HEK293 (cell line): ENCODE data around the gene XKR7.

Experiments used
- CTCF ChIA-PET: fragments of 350-600 bp; formaldehyde crosslinking; extraction: SDS; loops from one replicate; lab custom pipeline; 2021; ENCODE audit warnings: antibody characterized with exemption; lab: Yijun Ruan, JAX
- POLR2A ChIA-PET: fragments of 300-600 bp; formaldehyde crosslinking; extraction: SDS; loops from one replicate; lab custom pipeline; 2020; ENCODE audit warnings: antibody characterized with exemption, inconsistent platforms; lab: Yijun Ruan, JAX
- H3K27ac ChIP-seq: fragments of 200-500 bp; sonication (Bioruptor generic); 2 replicates; pipeline ENCODE4 v1.5.1; 2014; ENCODE audit warnings: low read depth, low read length, control low read depth, inconsistent platforms; ENCODE audit errors: extremely low read depth
- H3K36me3 ChIP-seq, 2 experiments: fragments of 200-500 bp in 1 of 2; sonication (Bioruptor generic) in 1 of 2; 1 replicate in 1 of 2; 2 replicates in 1 of 2; pipeline ENCODE4 v1.5.1; 2014 to 2017; ENCODE audit warnings: inconsistent platforms in 2 of 2, low read length in 2 of 2; ENCODE audit not compliant: control insufficient read depth in 2 of 2, insufficient read depth in 1 of 2
- H3K4me1 ChIP-seq: fragments of 200-500 bp; sonication (Bioruptor generic); 2 replicates; pipeline ENCODE4 v1.5.1; 2014; ENCODE audit warnings: mild to moderate bottlenecking, low read length, inconsistent platforms; ENCODE audit not compliant: control insufficient read depth, insufficient read depth
- H3K4me3 ChIP-seq: 2 replicates; pipeline ENCODE4 v1.5.1; 2011; ENCODE audit warnings: low read depth, mild to moderate bottlenecking, control low read depth, low read length, moderate library complexity
- H3K9me3 ChIP-seq: fragments of 200-500 bp; sonication (Bioruptor generic); 2 replicates; pipeline ENCODE4 v1.5.1; 2014; ENCODE audit warnings: low read depth, low read length, inconsistent platforms; ENCODE audit not compliant: control insufficient read depth, insufficient read depth
- GLIS2 ChIP-seq: fragments of 450-650 bp; formaldehyde crosslinking; IDR thresholded peaks from 2 replicates; pipeline ENCODE4 v1.5.1; 2016; ENCODE audit warnings: missing biosample characterization, missing genetic modification characterization
- HOXD13 ChIP-seq: sonication (generic); formaldehyde crosslinking; IDR thresholded peaks from 2 replicates; pipeline ENCODE4 v1.8.0; 2022; ENCODE audit warnings: missing genetic modification reagents, borderline replicate concordance
- PRDM10 ChIP-seq: fragments of 450-650 bp; formaldehyde crosslinking; IDR thresholded peaks from 2 replicates; pipeline ENCODE4 v1.5.1; 2016; ENCODE audit warnings: missing biosample characterization, missing genetic modification characterization
- TCF7L2 ChIP-seq: IDR thresholded peaks from 2 replicates; pipeline ENCODE4 v1.6.1; 2011; ENCODE audit warnings: low read depth, mild to moderate bottlenecking, inconsistent platforms, low read length, moderate library complexity, borderline replicate concordance
- ZBTB11 ChIP-seq: fragments of 450-650 bp; formaldehyde crosslinking; conservative IDR thresholded peaks from 2 replicates; pipeline ENCODE4 v1.5.1; 2016; ENCODE audit warnings: low read depth, missing biosample characterization, missing genetic modification characterization
- ZBTB6 ChIP-seq: fragments of 450-650 bp; formaldehyde crosslinking; IDR thresholded peaks from 2 replicates; pipeline ENCODE4 v1.5.1; 2017; ENCODE audit warnings: missing biosample characterization, missing genetic modification characterization
- ZNF146 ChIP-seq: fragments of 450-650 bp; formaldehyde crosslinking; IDR thresholded peaks from 2 replicates; pipeline ENCODE4 v1.5.1; 2016; ENCODE audit warnings: missing biosample characterization, missing genetic modification characterization
- ZNF174 ChIP-seq: fragments of 450-650 bp; formaldehyde crosslinking; IDR thresholded peaks from 2 replicates; pipeline ENCODE4 v1.5.0; 2017; ENCODE audit warnings: missing biosample characterization, mild to moderate bottlenecking, missing genetic modification characterization
- ZNF24 ChIP-seq: fragments of 450-650 bp; formaldehyde crosslinking; IDR thresholded peaks from 2 replicates; pipeline ENCODE4 v1.5.1; 2016; ENCODE audit warnings: missing biosample characterization, missing genetic modification characterization
- ZNF354C ChIP-seq: fragments of 450-650 bp; formaldehyde crosslinking; IDR thresholded peaks from 2 replicates; pipeline ENCODE4 v1.5.1; 2016; ENCODE audit warnings: missing biosample characterization, missing genetic modification characterization, low read depth, borderline replicate concordance
- ZNF785 ChIP-seq: fragments of 450-650 bp; formaldehyde crosslinking; IDR thresholded peaks from 2 replicates; pipeline ENCODE4 v1.5.1; 2016; ENCODE audit warnings: missing biosample characterization, missing genetic modification characterization
- ZNF791 ChIP-seq: fragments of 450-650 bp; formaldehyde crosslinking; IDR thresholded peaks from 2 replicates; pipeline ENCODE4 v1.5.1; 2016; ENCODE audit warnings: missing biosample characterization, missing genetic modification characterization
- ZNF843 ChIP-seq: fragments of 450-650 bp; formaldehyde crosslinking; IDR thresholded peaks from 2 replicates; pipeline ENCODE4 v1.5.1; 2016; ENCODE audit warnings: missing biosample characterization, missing genetic modification characterization
- TF ChIP-seq, protein P1 (sequence below): fragments of 450-650 bp; formaldehyde crosslinking; IDR thresholded peaks from 2 replicates; pipeline ENCODE4 v1.5.1; 2016; ENCODE audit warnings: missing biosample characterization, missing genetic modification characterization, low read depth
- TF ChIP-seq, protein P2 (sequence below): fragments of 450-650 bp; formaldehyde crosslinking; IDR thresholded peaks from 2 replicates; pipeline ENCODE4 v1.5.1; 2017; ENCODE audit warnings: missing biosample characterization, missing genetic modification characterization
- TF ChIP-seq, protein P3 (sequence below): fragments of 450-650 bp; formaldehyde crosslinking; IDR thresholded peaks from 2 replicates; pipeline ENCODE4 v1.5.1; 2016; ENCODE audit warnings: missing biosample characterization, missing genetic modification characterization

Gene XKR7

DNA sequence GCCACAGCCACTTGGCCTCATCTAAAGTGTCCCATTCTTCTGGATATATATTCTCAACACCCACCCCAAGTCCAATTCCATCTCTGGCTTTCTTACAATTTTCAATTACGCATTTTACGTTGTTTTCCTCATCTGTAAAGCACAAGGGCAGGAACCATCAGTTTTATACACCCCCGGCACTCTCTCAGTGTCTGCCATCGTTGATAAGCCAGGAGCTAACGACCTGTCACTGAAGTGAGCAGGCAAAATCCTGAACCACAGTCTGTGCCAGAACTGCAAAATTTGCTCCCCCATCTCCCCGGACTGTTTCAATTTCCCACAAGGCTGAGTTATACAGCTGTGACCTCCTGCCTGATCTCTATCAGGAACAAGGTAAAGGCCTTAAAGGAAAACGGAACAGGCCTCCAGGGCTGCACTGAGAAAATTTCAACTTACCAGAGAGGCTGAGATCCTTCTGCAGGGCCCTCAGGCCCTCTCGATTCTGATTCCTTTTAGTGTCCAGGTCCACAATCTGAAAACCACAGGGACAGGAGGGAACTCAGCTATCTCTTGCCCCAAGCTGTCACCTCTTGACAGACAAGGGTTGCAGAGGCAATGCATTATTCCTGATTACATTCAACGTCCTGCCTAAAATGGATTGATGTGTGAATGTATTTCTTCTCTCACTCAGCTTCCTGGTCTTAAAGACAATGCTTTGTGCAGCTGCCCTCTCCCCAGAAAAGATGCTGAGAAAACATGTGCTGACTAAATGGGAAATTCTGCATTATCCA lies 17.9 kb upstream of the XKR7 start:
- CTCF ChIA-PET, result interaction anchor here (1.3 to 4.9 kb wide), 5 partner anchors 14 to 127 kb away, joined by 3 to 83 read pairs (median 19); no protein-coding TSS in a partner anchor
- Histone ChIP-seq H3K9me3 (no peaks in the 10 kb centered on the region), H3K36me3 (peaks cover 0 to 56% of the 10 kb centered on the region in 2 experiments; a peak in 2 of 3 replicates), H3K27ac (no peak overlapping the region), H3K4me1 (no peaks in the 10 kb centered on the region), H3K4me3 (peak overlapping the region; percentile 87)
- TF ChIP-seq ZNF843 (tag by site-specific recombination), result no peak
- TF ChIP-seq TCF7L2, result no peak
- TF ChIP-seq ZNF24 (tag by site-specific recombination), result no peak
- TF ChIP-seq ZNF354C, result no peak
- no peak for TF ChIP-seq ZNF785 (tag by site-specific recombination)
- no peak for TF ChIP-seq ZNF146
- POLR2A ChIA-PET, result interaction anchor here (1.1 kb wide), 1 partner anchor 13 kb away, joined by 3 read pairs; no protein-coding TSS in a partner anchor

DNA sequence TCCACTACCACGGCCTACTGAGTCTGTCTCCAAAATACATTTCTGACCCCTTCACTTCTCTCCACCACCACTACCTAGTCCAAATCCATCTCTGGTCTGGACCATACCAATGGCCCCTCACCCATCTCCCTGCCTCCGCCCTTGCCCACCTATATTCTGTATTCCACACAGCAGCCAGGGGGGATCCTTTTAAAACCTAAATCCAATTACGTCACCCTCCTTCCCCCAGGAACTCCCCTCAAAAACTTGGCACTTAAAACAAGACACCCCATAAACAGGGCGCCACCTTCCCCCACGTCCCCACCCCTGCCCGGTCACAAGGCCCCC lies 16.8 kb upstream of the XKR7 start:
- Histone ChIP-seq H3K36me3 (peaks cover 0 to 45% of the 10 kb centered on the region in 2 experiments; a peak in 2 of 3 replicates), H3K27ac (peak overlapping the region; percentile 60), H3K4me3 (peak overlapping the region; percentile 87), H3K9me3 (no peaks in the 10 kb centered on the region), H3K4me1 (no peaks in the 10 kb centered on the region)
- POLR2A ChIA-PET, result interaction anchor here (1.1 to 2.0 kb wide), 10 partner anchors 8 to 140 kb away, joined by 3 to 8 read pairs (median 4); no protein-coding TSS in a partner anchor
- peak; percentile 66; the same call in 1 of the 2 replicates for TF ChIP-seq PRDM10 (tag by site-specific recombination)
- no peak for TF ChIP-seq ZNF174 (tag by site-specific recombination)
- TF ChIP-seq, protein P1, sequence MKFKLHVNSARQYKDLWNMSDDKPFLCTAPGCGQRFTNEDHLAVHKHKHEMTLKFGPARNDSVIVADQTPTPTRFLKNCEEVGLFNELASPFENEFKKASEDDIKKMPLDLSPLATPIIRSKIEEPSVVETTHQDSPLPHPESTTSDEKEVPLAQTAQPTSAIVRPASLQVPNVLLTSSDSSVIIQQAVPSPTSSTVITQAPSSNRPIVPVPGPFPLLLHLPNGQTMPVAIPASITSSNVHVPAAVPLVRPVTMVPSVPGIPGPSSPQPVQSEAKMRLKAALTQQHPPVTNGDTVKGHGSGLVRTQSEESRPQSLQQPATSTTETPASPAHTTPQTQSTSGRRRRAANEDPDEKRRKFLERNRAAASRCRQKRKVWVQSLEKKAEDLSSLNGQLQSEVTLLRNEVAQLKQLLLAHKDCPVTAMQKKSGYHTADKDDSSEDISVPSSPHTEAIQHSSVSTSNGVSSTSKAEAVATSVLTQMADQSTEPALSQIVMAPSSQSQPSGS (tag by site-specific recombination), result peak; percentile 93
- 0 out of 2 replicates have a peak, but pooled peaks have one; percentile 16 for TF ChIP-seq GLIS2 (tag by site-specific recombination)
- no peak for TF ChIP-seq ZBTB11 (tag by site-specific recombination)
- TF ChIP-seq, protein P2, sequence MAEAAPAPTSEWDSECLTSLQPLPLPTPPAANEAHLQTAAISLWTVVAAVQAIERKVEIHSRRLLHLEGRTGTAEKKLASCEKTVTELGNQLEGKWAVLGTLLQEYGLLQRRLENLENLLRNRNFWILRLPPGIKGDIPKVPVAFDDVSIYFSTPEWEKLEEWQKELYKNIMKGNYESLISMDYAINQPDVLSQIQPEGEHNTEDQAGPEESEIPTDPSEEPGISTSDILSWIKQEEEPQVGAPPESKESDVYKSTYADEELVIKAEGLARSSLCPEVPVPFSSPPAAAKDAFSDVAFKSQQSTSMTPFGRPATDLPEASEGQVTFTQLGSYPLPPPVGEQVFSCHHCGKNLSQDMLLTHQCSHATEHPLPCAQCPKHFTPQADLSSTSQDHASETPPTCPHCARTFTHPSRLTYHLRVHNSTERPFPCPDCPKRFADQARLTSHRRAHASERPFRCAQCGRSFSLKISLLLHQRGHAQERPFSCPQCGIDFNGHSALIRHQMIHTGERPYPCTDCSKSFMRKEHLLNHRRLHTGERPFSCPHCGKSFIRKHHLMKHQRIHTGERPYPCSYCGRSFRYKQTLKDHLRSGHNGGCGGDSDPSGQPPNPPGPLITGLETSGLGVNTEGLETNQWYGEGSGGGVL (tag by site-specific recombination), result peak; percentile 29; the same call in 1 of the 2 replicates
- TF ChIP-seq ZBTB6 (tag by site-specific recombination), result no peak
- no peak for TF ChIP-seq ZNF791 (tag by site-specific recombination)
- TF ChIP-seq, protein P3, sequence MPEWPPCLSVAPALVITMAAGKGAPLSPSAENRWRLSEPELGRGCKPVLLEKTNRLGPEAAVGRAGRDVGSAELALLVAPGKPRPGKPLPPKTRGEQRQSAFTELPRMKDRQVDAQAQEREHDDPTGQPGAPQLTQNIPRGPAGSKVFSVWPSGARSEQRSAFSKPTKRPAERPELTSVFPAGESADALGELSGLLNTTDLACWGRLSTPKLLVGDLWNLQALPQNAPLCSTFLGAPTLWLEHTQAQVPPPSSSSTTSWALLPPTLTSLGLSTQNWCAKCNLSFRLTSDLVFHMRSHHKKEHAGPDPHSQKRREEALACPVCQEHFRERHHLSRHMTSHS, result no peak
- TF ChIP-seq HOXD13 (CRISPR knock-in tag), result no peak
- CTCF ChIA-PET, result interaction anchor here (0.6 to 4.9 kb wide), 21 partner anchors 8 to 140 kb away, joined by 3 to 83 read pairs (median 7); partner anchors contain the start of gene XKR7
